Measurements from ENCODE around the gene GLT8D2.

GLT8D2 gene

GRCh38 chr12:104049903-104050356, at the start of gene GLT8D2:
TSS of gene GLT8D2 (minus strand) at chr12:104050187. CDS start at chr12:104019648, 30,539 bp downstream.
- DNase-seq (ENCODE audit: low read depth), result no peak

- DNase-seq (ENCODE audit: low read depth), result no peak
Measured at GRCh38 chr12:104097954-104098353, 48.0 kb upstream of the GLT8D2 start.

GRCh38 chr12:104095289-104095688, 45.3 kb upstream of the GLT8D2 start:
- DNase-seq (ENCODE audit: low read depth), result no peak

- no peak for DNase-seq (ENCODE audit: low read depth)
Measured at GRCh38 chr12:104094284-104094683, 44.3 kb upstream of the GLT8D2 start.

- no peak for DNase-seq (ENCODE audit: low read depth)
Measured at GRCh38 chr12:104091136-104091535, 41.1 kb upstream of the GLT8D2 start.

GRCh38 chr12:104090685-104091084, 40.7 kb upstream of the GLT8D2 start:
- DNase-seq (ENCODE audit: low read depth), result no peak

- DNase-seq (ENCODE audit: low read depth), result no peak
Measured at GRCh38 chr12:104083769-104084475, 33.9 kb upstream of the GLT8D2 start.

- no peak for DNase-seq (ENCODE audit: low read depth)
Measured at GRCh38 chr12:104080764-104081163, 30.8 kb upstream of the GLT8D2 start.

GRCh38 chr12:104079024-104079423, 29.0 kb upstream of the GLT8D2 start:
- no peak for DNase-seq (ENCODE audit: low read depth)

- DNase-seq (ENCODE audit: low read depth), result no peak
Measured at GRCh38 chr12:104073699-104074098, 23.7 kb upstream of the GLT8D2 start.

GRCh38 chr12:104072099-104072498, 22.1 kb upstream of the GLT8D2 start:
- no peak for DNase-seq (ENCODE audit: low read depth)

GRCh38 chr12:104064842-104065427, 14.9 kb upstream of the GLT8D2 start:
- DNase-seq (ENCODE audit: low read depth), result no peak

GRCh38 chr12:104064031-104064841, 14.2 kb upstream of the GLT8D2 start, which contains the start of gene HCFC2:
TSS of gene HCFC2 (plus strand) at chr12:104064531. CDS start at chr12:104064561, 30 bp downstream.
- DNase-seq (ENCODE audit: low read depth), result peak; percentile 87

GRCh38 chr12:104063712-104064030, 13.7 kb upstream of the GLT8D2 start:
- no peak for DNase-seq (ENCODE audit: low read depth)

- DNase-seq (ENCODE audit: low read depth), result no peak
Measured at GRCh38 chr12:104060791-104061190, 10.8 kb upstream of the GLT8D2 start.

GRCh38 chr12:104059963-104060362, 10.0 kb upstream of the GLT8D2 start:
- DNase-seq (ENCODE audit: low read depth), result no peak

GRCh38 chr12:104058802-104059201, 8.8 kb upstream of the GLT8D2 start:
- DNase-seq (ENCODE audit: low read depth), result no peak

GRCh38 chr12:104057771-104058197, 7.8 kb upstream of the GLT8D2 start:
- DNase-seq (ENCODE audit: low read depth), result no peak

- no peak for DNase-seq (ENCODE audit: low read depth)
Measured at GRCh38 chr12:104056419-104056972, 6.5 kb upstream of the GLT8D2 start.

- DNase-seq (ENCODE audit: low read depth), result no peak
Measured at GRCh38 chr12:104055686-104056388, 5.8 kb upstream of the GLT8D2 start.

- DNase-seq (ENCODE audit: low read depth), result no peak
Measured at GRCh38 chr12:104054681-104055346, 4.8 kb upstream of the GLT8D2 start.

Data from activated T-helper 9 cell treated with anti-CD3 and anti-CD28 coated beads, Interleukin-2, amount 50 U/mL, for 16 hours (primary cell).